HG02623 (cell line): ENCODE results near the gene ATF7IP.
"Not testable (repeated sequence)": the region's sequence is repeated elsewhere in the genome, so short reads cannot be mapped to it uniquely, and the experiment has no call there.

Experiments
- ATAC-seq: cut with Tn5 transposase; IDR thresholded peaks from one replicate; pipeline ENCODE4 v1.9.1; 2021; ENCODE audit warnings: moderate library complexity; ENCODE audit not compliant: unreplicated experiment

Gene ATF7IP

GRCh38 chr12:14367040-14367661, 1.7 kb downstream of the ATF7IP start:
- ATAC-seq, result peak; percentile 36

DNA sequence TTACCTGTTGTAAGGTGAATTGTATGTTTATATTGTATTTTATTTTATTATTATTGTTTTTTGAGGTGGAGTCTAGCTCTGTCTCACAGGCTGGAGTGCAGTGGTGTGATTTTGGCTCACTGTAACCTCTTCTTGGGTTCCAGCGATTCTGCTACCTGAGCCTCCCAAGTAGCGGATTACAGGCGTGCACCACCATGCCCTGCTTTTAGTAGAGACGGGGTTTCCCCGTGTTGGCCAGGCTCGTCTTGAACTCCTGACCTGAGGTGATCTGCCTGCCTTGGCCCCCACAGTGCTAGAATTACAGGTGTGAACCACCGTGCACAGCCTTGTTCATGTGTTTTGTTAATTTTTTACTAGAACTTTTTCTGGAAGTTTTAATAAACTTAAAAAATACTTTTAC, 3.8 kb downstream of the ATF7IP start:
- ATAC-seq, result no peak

- no peak for ATAC-seq
These were observed 7.7 kb downstream of the ATF7IP start for GRCh38 chr12:14373217-14373616.

DNA sequence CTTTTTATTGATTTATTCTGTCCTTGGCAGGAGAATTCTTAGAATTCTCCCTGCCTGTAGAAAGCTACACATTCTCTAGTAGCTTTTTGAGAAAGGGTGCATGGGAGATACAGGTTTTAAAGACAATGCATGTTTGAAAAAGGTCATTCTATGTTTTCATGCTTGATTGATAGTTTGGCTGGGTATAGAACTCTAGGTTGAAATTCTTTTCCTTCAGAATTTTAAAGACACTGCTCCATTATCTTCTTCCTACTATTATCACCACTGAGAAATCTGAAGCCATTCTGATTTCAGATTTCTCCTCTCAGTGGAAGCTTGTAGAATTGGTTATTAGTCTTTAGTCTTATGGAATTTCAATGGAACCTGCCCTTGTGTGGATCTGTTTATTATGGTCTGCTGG, 14.0 kb downstream of the ATF7IP start:
- no peak for ATAC-seq

GRCh38 chr12:14384783-14385638, 19.5 kb downstream of the ATF7IP start:
- peak; percentile 92 for ATAC-seq

DNA sequence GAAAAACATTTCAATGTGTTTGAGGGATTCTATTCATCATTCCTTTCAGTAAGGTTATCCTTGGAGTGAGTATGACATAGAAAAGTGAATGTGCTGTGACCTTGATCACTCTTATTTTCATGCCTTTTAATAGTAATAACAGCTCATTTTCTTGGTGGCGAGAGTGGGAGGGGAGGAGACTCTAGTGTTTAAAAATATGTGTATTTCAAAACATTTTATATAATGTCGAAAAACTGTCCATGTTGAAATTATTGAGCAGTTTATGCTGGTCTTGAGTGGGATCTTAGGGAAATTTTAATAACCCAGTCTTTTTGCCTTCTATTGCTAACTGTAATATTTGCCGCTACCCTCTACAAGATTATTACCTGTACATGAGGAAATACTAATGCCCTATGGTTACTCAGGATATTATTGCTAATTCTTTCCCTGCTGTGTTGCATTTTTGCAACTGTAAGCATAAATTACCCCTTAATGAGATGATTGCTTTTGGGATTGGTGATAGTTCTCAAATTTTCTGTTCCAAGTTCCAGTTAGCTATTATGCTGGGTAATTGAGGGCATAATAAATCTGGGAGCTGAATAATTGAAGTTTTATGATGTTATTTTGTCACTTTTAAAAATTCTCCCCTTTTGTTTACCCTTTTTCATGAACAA, 21.9 kb downstream of the ATF7IP start:
- ATAC-seq, result no peak

DNA sequence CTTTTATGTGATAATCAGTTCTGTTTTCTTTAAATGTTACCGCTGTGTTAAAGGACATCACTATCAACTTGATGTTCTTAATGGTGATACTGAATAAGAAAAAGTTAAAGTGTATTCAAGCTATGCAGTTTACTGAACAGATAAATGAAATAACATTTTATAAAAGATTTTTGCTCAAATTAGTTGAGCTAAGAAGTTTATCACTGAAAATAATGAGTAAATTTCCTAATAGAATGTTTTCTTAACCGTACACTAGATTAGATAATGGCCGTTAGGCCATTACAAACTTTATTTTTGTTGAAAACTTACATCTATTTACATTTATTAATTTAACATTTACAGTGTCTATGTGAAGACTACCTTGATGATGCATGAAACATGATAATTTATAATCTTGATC, 25.0 kb downstream of the ATF7IP start:
- ATAC-seq, result no peak

- ATAC-seq, result no peak
These were observed 25.5 kb downstream of the ATF7IP start for GRCh38 chr12:14390870-14391530.

GRCh38 chr12:14393751-14394150, 28.3 kb downstream of the ATF7IP start:
- no peak for ATAC-seq

DNA sequence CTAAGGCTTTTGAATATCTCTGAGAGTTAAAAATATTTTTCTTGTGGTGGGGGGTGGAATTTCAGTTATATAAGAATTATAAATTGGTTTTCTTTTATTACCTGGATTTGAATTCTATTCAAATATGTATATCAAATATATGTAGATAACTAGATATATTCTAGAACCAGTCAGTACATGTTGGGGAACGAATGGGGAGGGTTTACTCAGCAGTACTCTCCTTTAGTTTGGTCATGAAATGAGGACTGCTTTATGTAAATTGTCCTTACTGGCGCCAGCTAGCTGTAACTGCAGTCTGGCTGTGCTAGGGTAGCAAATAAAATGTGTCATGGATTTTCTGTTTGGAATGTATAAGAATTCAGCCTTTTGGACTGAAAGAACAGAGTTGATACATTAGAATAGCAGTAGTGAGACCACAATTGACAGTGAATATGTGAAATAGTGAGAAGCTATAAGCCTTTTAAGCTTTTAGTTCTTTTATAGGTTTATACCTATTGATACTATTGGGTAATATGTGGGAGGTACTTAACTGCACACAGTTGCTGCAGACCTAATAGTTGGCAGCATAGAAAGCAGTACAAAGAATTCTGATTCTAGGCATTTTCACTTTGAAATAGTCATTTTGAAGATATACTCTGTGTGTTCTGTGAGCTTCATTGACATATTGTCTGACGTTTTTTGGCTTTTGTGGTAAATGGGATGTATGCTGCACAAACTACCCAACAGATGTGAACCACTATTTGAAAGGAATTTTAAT, 29.0 kb downstream of the ATF7IP start:
- peak; percentile 57 for ATAC-seq

DNA sequence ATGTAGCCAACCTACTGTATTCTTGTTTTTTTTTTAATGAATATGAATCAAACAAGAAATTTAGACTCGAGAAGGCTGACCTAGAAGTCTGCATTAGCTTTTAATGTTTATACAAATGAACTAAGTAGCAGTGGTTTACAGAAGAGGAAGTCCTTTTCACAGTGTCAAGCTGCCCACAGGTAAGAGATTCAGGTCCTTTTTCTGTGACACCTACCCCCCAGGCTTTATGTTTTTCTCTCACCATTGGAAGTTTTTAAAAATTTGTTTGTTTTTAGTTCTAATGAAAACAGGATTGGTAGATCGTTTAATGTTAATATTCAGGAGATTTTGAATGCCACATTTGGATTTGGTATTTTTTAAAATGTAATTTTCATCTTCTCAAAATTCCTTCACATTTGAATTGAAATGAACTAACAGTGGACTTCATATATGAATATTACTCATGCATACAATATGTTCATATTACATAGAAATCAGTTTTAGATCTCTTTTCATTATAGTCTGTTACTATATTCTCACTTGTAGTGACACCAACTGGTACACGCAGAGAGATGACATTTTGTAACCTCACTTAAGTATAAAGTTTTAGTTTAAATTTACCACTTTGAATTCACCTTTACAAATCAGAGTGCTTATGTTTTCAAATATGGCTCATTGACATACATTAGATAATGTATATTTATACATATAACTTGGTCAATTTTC, 29.7 kb downstream of the ATF7IP start:
- peak; percentile 39 for ATAC-seq

- ATAC-seq, result peak; percentile 48
These were observed 30.6 kb downstream of the ATF7IP start for GRCh38 chr12:14396071-14396470.

GRCh38 chr12:14399871-14400270, 34.4 kb downstream of the ATF7IP start:
- ATAC-seq, result no peak

DNA sequence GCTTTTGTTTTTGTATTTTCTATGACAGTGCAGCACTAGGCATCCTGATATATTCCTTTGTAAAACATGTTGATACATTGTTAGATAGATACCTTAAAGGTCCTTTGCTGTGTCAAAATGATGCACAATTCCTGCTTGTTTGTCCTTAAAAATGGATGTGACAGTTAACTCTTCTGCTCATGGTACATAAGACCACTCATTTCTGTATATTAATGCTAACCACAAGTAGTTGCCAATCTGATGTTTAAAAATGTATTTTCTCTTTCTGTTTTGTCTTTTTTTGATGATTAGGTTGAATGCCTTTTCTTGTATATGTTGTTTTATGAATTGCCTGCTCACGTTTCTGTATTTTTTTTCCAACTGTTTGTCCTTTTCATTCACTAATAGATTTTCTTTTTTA, 35.1 kb downstream of the ATF7IP start:
- ATAC-seq, result no peak

GRCh38 chr12:14401267-14401666, 35.8 kb downstream of the ATF7IP start:
- ATAC-seq, result not testable (repeated sequence)

DNA sequence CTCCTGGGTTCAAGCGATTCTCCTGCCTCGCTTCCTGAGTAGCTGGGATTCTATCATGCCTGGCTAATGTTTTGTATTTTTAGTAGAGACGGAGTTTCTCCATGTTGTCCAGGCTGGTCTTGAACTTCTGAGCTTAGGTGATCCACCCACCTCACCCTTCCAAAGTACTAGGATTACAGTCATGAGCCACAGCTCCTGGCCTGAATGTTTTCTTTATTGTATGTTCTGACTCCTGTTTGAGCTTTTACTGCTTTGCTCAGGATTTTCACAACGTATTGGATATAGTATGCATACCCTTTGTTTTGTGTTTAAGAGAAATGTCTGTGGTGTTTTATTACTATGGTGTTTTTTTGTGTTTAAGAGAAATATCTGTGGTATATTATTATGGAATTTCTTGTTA, 37.2 kb downstream of the ATF7IP start:
- ATAC-seq, result no peak

- no peak for ATAC-seq
These were observed 37.8 kb downstream of the ATF7IP start for GRCh38 chr12:14403293-14403692.

- no peak for ATAC-seq
These were observed 38.3 kb downstream of the ATF7IP start for GRCh38 chr12:14403711-14404196.

DNA sequence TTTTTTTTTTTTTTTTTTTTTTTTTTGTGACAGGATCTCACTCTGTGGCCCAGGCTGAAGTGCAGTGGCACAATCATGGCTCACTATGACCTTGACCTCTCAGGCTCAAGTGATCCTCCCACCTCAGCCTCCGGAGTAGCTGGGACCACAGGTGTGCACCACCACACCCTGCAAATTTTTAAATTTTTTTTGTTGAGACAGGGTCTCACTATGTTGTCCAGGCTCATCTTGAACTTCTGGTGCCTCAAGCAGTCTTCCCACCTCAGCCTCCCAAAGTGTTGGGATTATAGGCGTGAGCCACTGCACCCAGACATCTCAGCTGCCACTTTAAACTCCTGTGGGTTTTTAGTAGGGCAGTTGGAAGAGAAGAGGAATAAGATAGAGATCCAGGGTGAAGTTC, 39.9 kb downstream of the ATF7IP start:
- ATAC-seq, result not testable (repeated sequence)

GRCh38 chr12:14408208-14408607, 42.7 kb downstream of the ATF7IP start:
- ATAC-seq, result no peak
